GM20000 (cell line): ENCODE results near the gene WWC2.

Source experiments
- DNase-seq: peaks from one replicate; pipeline ENCODE4 v3.0.0; 2012; ENCODE audit warnings: low spot score
- CTCF ChIP-seq: IDR thresholded peaks from 2 replicates; pipeline ENCODE4 v1.5.1; 2012; ENCODE audit warnings: mild to moderate bottlenecking, control low read depth; ENCODE audit errors: extremely low read depth, missing control alignments

WWC2 gene

GRCh38 chr4:183326853-183327252, 227.8 kb downstream of the WWC2 start:
- no peak for DNase-seq
- TF ChIP-seq CTCF, result no peak

GRCh38 chr4:183327827-183328226, 228.8 kb downstream of the WWC2 start:
- TF ChIP-seq CTCF, result no peak
- no peak for DNase-seq

- no peak for TF ChIP-seq CTCF
- no peak for DNase-seq
Observed at GRCh38 chr4:183328832-183329231, 229.8 kb downstream of the WWC2 start.

GRCh38 chr4:183329244-183329643, 230.2 kb downstream of the WWC2 start:
- no peak for DNase-seq
- no peak for TF ChIP-seq CTCF

GRCh38 chr4:183329954-183330742, 231.1 kb downstream of the WWC2 start:
- no peak for DNase-seq
- no peak for TF ChIP-seq CTCF

GRCh38 chr4:183330841-183331240, 231.8 kb downstream of the WWC2 start:
- no peak for TF ChIP-seq CTCF
- DNase-seq, result no peak

GRCh38 chr4:183332447-183332846, 233.4 kb downstream of the WWC2 start:
- no peak for TF ChIP-seq CTCF
- DNase-seq, result no peak
